ENCODE results near the gene MYL12B. TPM values are rescaled to one million over a fixed set of nuclear protein-coding genes. Genes with fewer than 3 reads are reported as not detected.

The MYL12B gene
- total and polyA plus RNA-seq, 2 donors (not counting 3 experiments of a cell fraction or from before 2014, with no cell fraction given), result 634 to 724 TPM

- Histone ChIP-seq H3K36me3 (ENCODE audit: control insufficient read depth in 2 of 2, extremely low read depth in 1 of 2, insufficient read depth in 2 of 2, low read length in 2 of 2) (no peaks in the 10 kb centered on the region), H3K27me3 (ENCODE audit: control insufficient read depth in 2 of 2, insufficient read depth in 2 of 2, low read length in 2 of 2) (peaks cover 3 to 4% of the 10 kb centered on the region in 2 experiments), H3K4me2 (ENCODE audit: insufficient read depth, low read length) (no peak overlapping the region), H4K20me1 (replicated peaks; ENCODE audit: control insufficient read depth, extremely low read depth, insufficient read depth, low read length) (no peaks in the 10 kb centered on the region), H2AFZ (ENCODE audit: low read depth, low read length) (no peak overlapping the region), H3K9ac (replicated peaks; ENCODE audit: extremely low read depth, insufficient read depth, low read length) (no peak overlapping the region), H3K9me1 (replicated peaks; ENCODE audit: control insufficient read depth, extremely low read depth, insufficient read depth, low read length) (no peaks in the 10 kb centered on the region), H3K4me1 (ENCODE audit: control insufficient read depth, extremely low read depth, insufficient read depth, low read length) (no peaks in the 10 kb centered on the region), H3K27ac (ENCODE audit: insufficient read depth, low read depth, low read length) (no peak overlapping the region), H3K9me3 (replicated peaks; ENCODE audit: control insufficient read depth, insufficient read depth, low read length) (no peaks in the 10 kb centered on the region), H3K4me3 (replicated peaks in 1 of 3; ENCODE audit: insufficient read depth in 1 of 3, low read depth in 1 of 3, low read length in 3 of 3) (no peak overlapping the region), H3K79me2 (ENCODE audit: control insufficient read depth, insufficient read depth, low read length) (no peaks in the 10 kb centered on the region)
- ChIA-PET POLR2A (no interaction called here), CTCF (interaction anchor here (1.0 to 1.2 kb wide), 4 partner anchors 10 to 91 kb away, joined by 3 read pairs; no protein-coding TSS in a partner anchor)
- FAIRE-seq (no peak), DNase-seq (ENCODE audit: low read depth, low spot score) (no peak)
- dilution Hi-C loops (cut with MboI; ENCODE audit: extremely low pct_ligation_motif_present, low sequenced_read_pairs), result no loop called here
- intact Hi-C loops (cut with micrococcal nuclease), result no loop called here
- no TSS peak for BruUV-seq (replicated peaks)
- TF ChIP-seq MYC (IDR thresholded peaks at IDR 0.05; ENCODE audit: low read depth, low read length), result no peak
- TF ChIP-seq MAX (IDR thresholded peaks at IDR 0.05; ENCODE audit: insufficient read depth, insufficient read length), result no peak
- TF ChIP-seq, protein P1, sequence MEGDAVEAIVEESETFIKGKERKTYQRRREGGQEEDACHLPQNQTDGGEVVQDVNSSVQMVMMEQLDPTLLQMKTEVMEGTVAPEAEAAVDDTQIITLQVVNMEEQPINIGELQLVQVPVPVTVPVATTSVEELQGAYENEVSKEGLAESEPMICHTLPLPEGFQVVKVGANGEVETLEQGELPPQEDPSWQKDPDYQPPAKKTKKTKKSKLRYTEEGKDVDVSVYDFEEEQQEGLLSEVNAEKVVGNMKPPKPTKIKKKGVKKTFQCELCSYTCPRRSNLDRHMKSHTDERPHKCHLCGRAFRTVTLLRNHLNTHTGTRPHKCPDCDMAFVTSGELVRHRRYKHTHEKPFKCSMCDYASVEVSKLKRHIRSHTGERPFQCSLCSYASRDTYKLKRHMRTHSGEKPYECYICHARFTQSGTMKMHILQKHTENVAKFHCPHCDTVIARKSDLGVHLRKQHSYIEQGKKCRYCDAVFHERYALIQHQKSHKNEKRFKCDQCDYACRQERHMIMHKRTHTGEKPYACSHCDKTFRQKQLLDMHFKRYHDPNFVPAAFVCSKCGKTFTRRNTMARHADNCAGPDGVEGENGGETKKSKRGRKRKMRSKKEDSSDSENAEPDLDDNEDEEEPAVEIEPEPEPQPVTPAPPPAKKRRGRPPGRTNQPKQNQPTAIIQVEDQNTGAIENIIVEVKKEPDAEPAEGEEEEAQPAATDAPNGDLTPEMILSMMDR (IDR thresholded peaks at IDR 0.05; ENCODE audit: extremely low read depth in 1 of 2, insufficient read depth in 1 of 2, low read depth in 1 of 2, low read length in 2 of 2), result no peak
Observed at GRCh38 chr18:3218819-3219218, 43.1 kb upstream of the MYL12B start.

DNA sequence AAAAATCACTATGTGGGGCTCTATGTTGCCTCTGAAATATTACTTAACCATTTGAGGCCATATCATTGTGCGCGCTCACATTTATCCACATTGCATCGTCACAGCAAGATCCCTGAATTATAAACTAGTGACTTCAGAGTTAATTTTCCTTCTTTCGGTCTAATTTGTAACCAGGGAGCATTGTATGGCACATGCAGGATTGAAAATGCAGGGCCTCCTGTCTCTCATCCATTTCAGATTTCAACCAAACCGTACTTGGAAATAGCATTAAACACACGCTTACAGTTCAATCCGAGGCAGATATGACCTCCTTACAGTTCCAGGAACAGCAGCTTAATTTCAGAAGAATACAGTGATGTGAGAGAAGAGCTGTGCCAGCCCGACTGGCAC is 42.7 kb upstream of the MYL12B start:
- BruUV-seq (replicated peaks), result no TSS peak
- Histone ChIP-seq H3K36me3 (ENCODE audit: control insufficient read depth in 2 of 2, extremely low read depth in 1 of 2, insufficient read depth in 2 of 2, low read length in 2 of 2) (no peaks in the 10 kb centered on the region), H3K9me1 (replicated peaks; ENCODE audit: control insufficient read depth, extremely low read depth, insufficient read depth, low read length) (no peaks in the 10 kb centered on the region), H3K9ac (replicated peaks; ENCODE audit: extremely low read depth, insufficient read depth, low read length) (no peak overlapping the region), H3K9me3 (replicated peaks; ENCODE audit: control insufficient read depth, insufficient read depth, low read length) (no peaks in the 10 kb centered on the region), H4K20me1 (replicated peaks; ENCODE audit: control insufficient read depth, extremely low read depth, insufficient read depth, low read length) (no peaks in the 10 kb centered on the region), H3K4me2 (ENCODE audit: insufficient read depth, low read length) (no peak overlapping the region), H3K27ac (ENCODE audit: insufficient read depth, low read depth, low read length) (no peak overlapping the region), H3K4me3 (replicated peaks in 1 of 3; ENCODE audit: insufficient read depth in 1 of 3, low read depth in 1 of 3, low read length in 3 of 3) (no peak overlapping the region), H3K79me2 (ENCODE audit: control insufficient read depth, insufficient read depth, low read length) (no peaks in the 10 kb centered on the region), H3K27me3 (ENCODE audit: control insufficient read depth in 2 of 2, insufficient read depth in 2 of 2, low read length in 2 of 2) (peaks cover 3 to 4% of the 10 kb centered on the region in 2 experiments), H3K4me1 (ENCODE audit: control insufficient read depth, extremely low read depth, insufficient read depth, low read length) (no peaks in the 10 kb centered on the region), H2AFZ (ENCODE audit: low read depth, low read length) (no peak overlapping the region)
- no peak for FAIRE-seq
- intact Hi-C loops (cut with micrococcal nuclease), result no loop called here
- POLR2A ChIA-PET, result no interaction called here
- dilution Hi-C loops (cut with MboI; ENCODE audit: extremely low pct_ligation_motif_present, low sequenced_read_pairs), result no loop called here
- no peak for DNase-seq (ENCODE audit: low read depth, low spot score)
- no peak for TF ChIP-seq MYC (IDR thresholded peaks at IDR 0.05; ENCODE audit: low read depth, low read length)
- no peak for TF ChIP-seq POLR2AphosphoS5 (IDR thresholded peaks at IDR 0.05; ENCODE audit: insufficient read depth, low read depth, low read length)
- TF ChIP-seq POLR2A (IDR thresholded peaks at IDR 0.05; ENCODE audit: low read depth, low read length), result no peak
- no peak for TF ChIP-seq MAX (IDR thresholded peaks at IDR 0.05; ENCODE audit: insufficient read depth, insufficient read length)
- no peak for TF ChIP-seq JUN (IDR thresholded peaks at IDR 0.05; ENCODE audit: borderline replicate concordance, insufficient read depth, insufficient read length, low read depth)
- no peak for TF ChIP-seq FOS (IDR thresholded peaks at IDR 0.05; ENCODE audit: borderline replicate concordance, insufficient read depth, low read length)
- TF ChIP-seq GATA2 (IDR thresholded peaks at IDR 0.05; ENCODE audit: insufficient read depth, insufficient read length, low read depth, low read length), result no peak
- TF ChIP-seq, protein P1 (IDR thresholded peaks at IDR 0.05; ENCODE audit: extremely low read depth in 1 of 2, insufficient read depth in 1 of 2, low read depth in 1 of 2, low read length in 2 of 2), result no peak
- no peak for TF ChIP-seq EZH2 (IDR thresholded peaks at IDR 0.05; ENCODE audit: borderline replicate concordance, low read depth, low read length, severe bottlenecking)
- CTCF ChIA-PET, result interaction anchor here (1.0 to 1.2 kb wide), 2 partner anchors 24 to 91 kb away, joined by 3 read pairs; no protein-coding TSS in a partner anchor

All from endothelial cell of umbilical vein (primary cell).